GM23248 (cell line): ENCODE measurements around the gene RMI2.

ENCODE experiments used
- EZH2 ChIP-seq: fragments of 200-600 bp; sonication (generic); IDR thresholded peaks from 2 replicates; pipeline ENCODE4 v1.6.1; 2018; ENCODE audit warnings: antibody characterized with exemption, mild to moderate bottlenecking; ENCODE audit not compliant: insufficient read depth, poor library complexity, severe bottlenecking
- EZH2phosphoT487 ChIP-seq: fragments of 200-600 bp; sonication (generic); IDR thresholded peaks from 2 replicates; pipeline ENCODE4 v1.6.1; 2018; ENCODE audit warnings: antibody characterized with exemption, moderate library complexity, mild to moderate bottlenecking, low read depth; ENCODE audit not compliant: insufficient read depth

- no peak for TF ChIP-seq EZH2
- no peak for TF ChIP-seq EZH2phosphoT487
Measured at GRCh38 chr16:11363927-11364258, 18.6 kb downstream of the RMI2 start.
